GM23338 (cell line): ENCODE data around the gene MAP3K7CL. TPM values are rescaled to one million over a fixed set of nuclear protein-coding genes. Genes with fewer than 3 reads are reported as not detected.

Experiments
- ATAC-seq: fragments of 200-7000 bp; cut with Tn5 transposase; 3 replicates; pipeline ENCODE4 v1.9.1; 2020
- DNase-seq: peaks from one replicate; pipeline ENCODE4 v3.0.0-alpha.2; 2015; ENCODE audit warnings: low spot score
- H2AFZ ChIP-seq: fragments of 200-600 bp; sonication (generic); 2 replicates; pipeline ENCODE4 v1.8.0; 2016; ENCODE audit warnings: antibody characterized with exemption, mild to moderate bottlenecking, moderate library complexity
- H3F3A ChIP-seq: fragments of 200-600 bp; sonication (generic); replicated peaks from 2 replicates; pipeline ENCODE4 v1.8.0; 2017; ENCODE audit warnings: antibody characterized with exemption, mixed run types, low read depth
- H3K27ac ChIP-seq: fragments of 200-600 bp; sonication (generic); 2 replicates; pipeline ENCODE4 v1.6.1; 2016; ENCODE audit warnings: low read depth
- H3K27me3 ChIP-seq: fragments of 200-600 bp; sonication (generic); 2 replicates; pipeline ENCODE4 v1.8.0; 2016; ENCODE audit warnings: mild to moderate bottlenecking, mixed run types, moderate library complexity; ENCODE audit not compliant: insufficient read depth
- H3K36me3 ChIP-seq: fragments of 200-600 bp; sonication (generic); 2 replicates; pipeline ENCODE4 v1.8.0; 2016; ENCODE audit warnings: mild to moderate bottlenecking; ENCODE audit not compliant: insufficient read depth
- H3K4me1 ChIP-seq: fragments of 200-600 bp; sonication (generic); 2 replicates; pipeline ENCODE4 v1.8.0; 2016; ENCODE audit warnings: mild to moderate bottlenecking, moderate library complexity; ENCODE audit not compliant: insufficient read depth
- H3K4me2 ChIP-seq: fragments of 200-600 bp; sonication (generic); 2 replicates; pipeline ENCODE4 v1.7.1; 2017; ENCODE audit warnings: mixed run types
- H3K4me3 ChIP-seq: fragments of 200-600 bp; sonication (generic); 2 replicates; pipeline ENCODE4 v1.6.1; 2016; ENCODE audit warnings: mixed run types
- H3K79me2 ChIP-seq: fragments of 200-600 bp; sonication (generic); replicated peaks from 2 replicates; pipeline ENCODE4 v1.8.0; 2017; ENCODE audit warnings: mild to moderate bottlenecking; ENCODE audit not compliant: insufficient read depth
- H3K9me2 ChIP-seq: fragments of 200-600 bp; sonication (generic); 2 replicates; pipeline ENCODE4 v1.8.0; 2017; ENCODE audit not compliant: insufficient read depth
- H4K20me1 ChIP-seq: fragments of 200-600 bp; sonication (generic); replicated peaks from 2 replicates; pipeline ENCODE4 v1.8.0; 2017; ENCODE audit warnings: mild to moderate bottlenecking; ENCODE audit not compliant: insufficient read depth
- H3K27ac Mint-ChIP-seq: 2 replicates; pipeline ENCODE4 v1.8.0; 2020; ENCODE audit warnings: inconsistent platforms, mild to moderate bottlenecking, moderate library complexity, mixed read lengths
- H3K27me3 Mint-ChIP-seq: 3 replicates; pipeline ENCODE4 v1.8.0; 2022; ENCODE audit warnings: low read depth, mild to moderate bottlenecking, moderate library complexity, mixed read lengths, inconsistent platforms; ENCODE audit not compliant: insufficient read depth, poor library complexity
- H3K36me3 Mint-ChIP-seq: 3 replicates; pipeline ENCODE4 v1.8.0; 2021; ENCODE audit warnings: low read depth, mild to moderate bottlenecking, inconsistent platforms, moderate library complexity, mixed read lengths
- H3K4me1 Mint-ChIP-seq: 3 replicates; pipeline ENCODE4 v1.8.0; 2020; ENCODE audit warnings: mild to moderate bottlenecking, inconsistent platforms, mixed read lengths
- H3K4me3 Mint-ChIP-seq: 3 replicates; pipeline ENCODE4 v1.8.0; 2021; ENCODE audit warnings: moderate library complexity, mild to moderate bottlenecking, inconsistent platforms, mixed read lengths
- H3K9me3 Mint-ChIP-seq: 3 replicates; pipeline ENCODE4 v1.8.0; 2020; ENCODE audit warnings: moderate library complexity, mild to moderate bottlenecking, inconsistent platforms, mixed read lengths
- CREB1 ChIP-seq: fragments of 250-450 bp; sonication (Bioruptor Pico); IDR thresholded peaks from 2 replicates; pipeline ENCODE4 v1.5.0; 2020; ENCODE audit warnings: low read depth, mild to moderate bottlenecking, moderate library complexity
- CTCF ChIP-seq, 2 experiments: fragments of 200-600 bp in 1 of 2; sonication (generic) in 1 of 2; conservative IDR thresholded peaks; 2 replicates each; pipeline versions ENCODE4 v1.5.1 to v1.6.1; 2016 to 2017; ENCODE audit warnings: antibody characterized with exemption in 2 of 2, low read depth in 2 of 2, mild to moderate bottlenecking in 2 of 2, moderate library complexity in 1 of 2
- ETS1 ChIP-seq: IDR thresholded peaks from 2 replicates; pipeline ENCODE4 v1.6.1; 2016; ENCODE audit warnings: antibody characterized with exemption
- EZH2phosphoT487 ChIP-seq: fragments of 200-600 bp; sonication (generic); IDR thresholded peaks from one replicate; pipeline ENCODE4 v1.8.1; 2018; ENCODE audit warnings: antibody characterized with exemption; ENCODE audit not compliant: unreplicated experiment
- NANOG ChIP-seq: IDR thresholded peaks from 2 replicates; pipeline ENCODE4 v1.6.1; 2016; ENCODE audit warnings: antibody characterized with exemption, borderline replicate concordance
- POLR2AphosphoS5 ChIP-seq: IDR thresholded peaks from 2 replicates; pipeline ENCODE4 v1.6.1; 2016; ENCODE audit warnings: antibody characterized with exemption, low read depth
- REST ChIP-seq: IDR thresholded peaks from one replicate; pipeline ENCODE4 v1.6.1; 2018; ENCODE audit warnings: antibody characterized with exemption; ENCODE audit not compliant: unreplicated experiment
- STAT1 ChIP-seq: IDR thresholded peaks from one replicate; pipeline ENCODE4 v1.6.1; 2016; ENCODE audit warnings: antibody characterized with exemption; ENCODE audit not compliant: unreplicated experiment
- ZNF114 ChIP-seq: fragments of 250-450 bp; sonication (Bioruptor Pico); IDR thresholded peaks from 2 replicates; pipeline ENCODE4 v1.5.0; 2020; ENCODE audit warnings: mild to moderate bottlenecking, moderate library complexity
- ZNF331 ChIP-seq: fragments of 250-450 bp; sonication (Bioruptor Pico); IDR thresholded peaks from 2 replicates; pipeline ENCODE4 v1.5.0; 2020; ENCODE audit warnings: low read depth, mild to moderate bottlenecking, moderate library complexity
- polyA plus RNA-seq: library from polyadenylated mRNA; unstranded; fragments of >200 nt; fragmentation: Nextera tagmentation; extraction: Ambion mirVana; gene quantifications from 2 replicates; pipeline ENCODE4 v1.2.1, GENCODE V29; 2016
- total RNA-seq: library from RNA; depleted of rRNA; stranded (reverse); fragments of >200 nt; shearing (Covaris generic); gene quantifications from 2 replicates; pipeline ENCODE4 v1.2.3, GENCODE V29; 2014
- TF ChIP-seq, protein P1 (sequence below): fragments of 250-450 bp; sonication (Bioruptor Pico); IDR thresholded peaks from 2 replicates; pipeline ENCODE4 v1.5.0; 2020; ENCODE audit warnings: mild to moderate bottlenecking, moderate library complexity

The MAP3K7CL gene
- total and polyA plus RNA-seq, 2 experiments from 2014 or later, result 2.4 to 3.6 TPM

GRCh38 chr21:29176471-29177120 lies 46.2 kb downstream of the MAP3K7CL start:
- Mint-ChIP-seq H3K4me1 (peaks cover 8% of the 10 kb centered on the region), H3K4me3 (no peak overlapping the region), H3K36me3 (no peaks in the 10 kb centered on the region), H3K27ac (no peak overlapping the region), H3K27me3 (no peaks in the 10 kb centered on the region), H3K9me3 (no peaks in the 10 kb centered on the region)
- Histone ChIP-seq H3K4me1 (peaks cover 8% of the 10 kb centered on the region; the same call in 1 of the 2 replicates), H2AFZ (no peak overlapping the region), H3K79me2 (no peaks in the 10 kb centered on the region), H3K4me3 (no peak overlapping the region), H3K36me3 (no peaks in the 10 kb centered on the region), H3K27me3 (no peaks in the 10 kb centered on the region), H3K9me2 (no peaks in the 10 kb centered on the region), H3K27ac (no peak overlapping the region), H3F3A (no peaks in the 10 kb centered on the region), H4K20me1 (no peaks in the 10 kb centered on the region), H3K4me2 (no peak overlapping the region)
- ATAC-seq (no peak), DNase-seq (no peak)
- TF ChIP-seq ZNF331 (no peak), ETS1 (no peak), NANOG (no peak), REST (no peak), EZH2phosphoT487 (no peak), STAT1 (no peak), CREB1 (CRISPR knock-in tag) (no peak), POLR2AphosphoS5 (no peak), ZNF114 (CRISPR knock-in tag) (no peak), CTCF (conservative IDR thresholded peaks at IDR 0.05; ENCODE audit: low read depth in 2 of 2) (no peak)
- TF ChIP-seq, protein P1, sequence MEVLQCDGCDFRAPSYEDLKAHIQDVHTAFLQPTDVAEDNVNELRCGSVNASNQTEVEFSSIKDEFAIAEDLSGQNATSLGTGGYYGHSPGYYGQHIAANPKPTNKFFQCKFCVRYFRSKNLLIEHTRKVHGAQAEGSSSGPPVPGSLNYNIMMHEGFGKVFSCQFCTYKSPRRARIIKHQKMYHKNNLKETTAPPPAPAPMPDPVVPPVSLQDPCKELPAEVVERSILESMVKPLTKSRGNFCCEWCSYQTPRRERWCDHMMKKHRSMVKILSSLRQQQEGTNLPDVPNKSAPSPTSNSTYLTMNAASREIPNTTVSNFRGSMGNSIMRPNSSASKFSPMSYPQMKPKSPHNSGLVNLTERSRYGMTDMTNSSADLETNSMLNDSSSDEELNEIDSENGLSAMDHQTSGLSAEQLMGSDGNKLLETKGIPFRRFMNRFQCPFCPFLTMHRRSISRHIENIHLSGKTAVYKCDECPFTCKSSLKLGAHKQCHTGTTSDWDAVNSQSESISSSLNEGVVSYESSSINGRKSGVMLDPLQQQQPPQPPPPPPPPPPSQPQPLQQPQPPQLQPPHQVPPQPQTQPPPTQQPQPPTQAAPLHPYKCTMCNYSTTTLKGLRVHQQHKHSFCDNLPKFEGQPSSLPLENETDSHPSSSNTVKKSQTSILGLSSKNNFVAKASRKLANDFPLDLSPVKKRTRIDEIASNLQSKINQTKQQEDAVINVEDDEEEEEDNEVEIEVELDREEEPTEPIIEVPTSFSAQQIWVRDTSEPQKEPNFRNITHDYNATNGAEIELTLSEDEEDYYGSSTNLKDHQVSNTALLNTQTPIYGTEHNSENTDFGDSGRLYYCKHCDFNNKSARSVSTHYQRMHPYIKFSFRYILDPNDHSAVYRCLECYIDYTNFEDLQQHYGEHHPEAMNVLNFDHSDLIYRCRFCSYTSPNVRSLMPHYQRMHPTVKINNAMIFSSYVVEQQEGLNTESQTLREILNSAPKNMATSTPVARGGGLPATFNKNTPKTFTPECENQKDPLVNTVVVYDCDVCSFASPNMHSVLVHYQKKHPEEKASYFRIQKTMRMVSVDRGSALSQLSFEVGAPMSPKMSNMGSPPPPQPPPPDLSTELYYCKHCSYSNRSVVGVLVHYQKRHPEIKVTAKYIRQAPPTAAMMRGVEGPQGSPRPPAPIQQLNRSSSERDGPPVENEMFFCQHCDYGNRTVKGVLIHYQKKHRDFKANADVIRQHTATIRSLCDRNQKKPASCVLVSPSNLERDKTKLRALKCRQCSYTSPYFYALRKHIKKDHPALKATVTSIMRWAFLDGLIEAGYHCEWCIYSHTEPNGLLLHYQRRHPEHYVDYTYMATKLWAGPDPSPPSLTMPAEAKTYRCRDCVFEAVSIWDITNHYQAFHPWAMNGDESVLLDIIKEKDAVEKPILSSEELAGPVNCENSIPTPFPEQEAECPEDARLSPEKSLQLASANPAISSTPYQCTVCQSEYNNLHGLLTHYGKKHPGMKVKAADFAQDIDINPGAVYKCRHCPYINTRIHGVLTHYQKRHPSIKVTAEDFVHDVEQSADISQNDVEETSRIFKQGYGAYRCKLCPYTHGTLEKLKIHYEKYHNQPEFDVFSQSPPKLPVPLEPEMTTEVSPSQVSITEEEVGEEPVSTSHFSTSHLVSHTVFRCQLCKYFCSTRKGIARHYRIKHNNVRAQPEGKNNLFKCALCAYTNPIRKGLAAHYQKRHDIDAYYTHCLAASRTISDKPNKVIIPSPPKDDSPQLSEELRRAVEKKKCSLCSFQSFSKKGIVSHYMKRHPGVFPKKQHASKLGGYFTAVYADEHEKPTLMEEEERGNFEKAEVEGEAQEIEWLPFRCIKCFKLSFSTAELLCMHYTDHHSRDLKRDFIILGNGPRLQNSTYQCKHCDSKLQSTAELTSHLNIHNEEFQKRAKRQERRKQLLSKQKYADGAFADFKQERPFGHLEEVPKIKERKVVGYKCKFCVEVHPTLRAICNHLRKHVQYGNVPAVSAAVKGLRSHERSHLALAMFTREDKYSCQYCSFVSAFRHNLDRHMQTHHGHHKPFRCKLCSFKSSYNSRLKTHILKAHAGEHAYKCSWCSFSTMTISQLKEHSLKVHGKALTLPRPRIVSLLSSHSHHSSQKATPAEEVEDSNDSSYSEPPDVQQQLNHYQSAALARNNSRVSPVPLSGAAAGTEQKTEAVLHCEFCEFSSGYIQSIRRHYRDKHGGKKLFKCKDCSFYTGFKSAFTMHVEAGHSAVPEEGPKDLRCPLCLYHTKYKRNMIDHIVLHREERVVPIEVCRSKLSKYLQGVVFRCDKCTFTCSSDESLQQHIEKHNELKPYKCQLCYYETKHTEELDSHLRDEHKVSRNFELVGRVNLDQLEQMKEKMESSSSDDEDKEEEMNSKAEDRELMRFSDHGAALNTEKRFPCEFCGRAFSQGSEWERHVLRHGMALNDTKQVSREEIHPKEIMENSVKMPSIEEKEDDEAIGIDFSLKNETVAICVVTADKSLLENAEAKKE (CRISPR knock-in tag), result no peak
